ENCODE data around the gene GOLT1B.

The GOLT1B gene

DNA sequence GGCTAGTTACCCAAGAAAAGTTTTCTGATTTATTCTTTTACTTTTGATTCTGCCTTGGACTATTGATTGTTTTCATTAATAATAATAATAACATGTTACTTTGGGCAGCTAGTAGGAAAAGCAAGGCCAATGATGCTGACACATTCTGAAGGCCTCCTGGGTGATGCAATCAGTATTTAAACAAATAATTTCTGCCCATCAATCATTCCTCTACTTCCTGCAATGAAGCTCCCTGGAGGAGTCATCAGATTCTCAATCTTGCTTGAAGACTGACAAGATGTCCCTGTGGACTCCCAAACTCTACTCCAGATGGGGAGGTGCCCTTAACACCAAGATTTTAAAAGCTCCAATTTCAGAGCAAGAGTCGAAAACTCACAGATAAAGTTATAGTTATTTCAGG, 24.5 kb downstream of the GOLT1B start, which contains the start of gene SPX:
TSS of gene SPX (plus strand) at position 244 of the 400 bp plus-strand sequence. CDS start 177 bp downstream, outside the sequence.
- DNase-seq, result peak; percentile 91

DNA sequence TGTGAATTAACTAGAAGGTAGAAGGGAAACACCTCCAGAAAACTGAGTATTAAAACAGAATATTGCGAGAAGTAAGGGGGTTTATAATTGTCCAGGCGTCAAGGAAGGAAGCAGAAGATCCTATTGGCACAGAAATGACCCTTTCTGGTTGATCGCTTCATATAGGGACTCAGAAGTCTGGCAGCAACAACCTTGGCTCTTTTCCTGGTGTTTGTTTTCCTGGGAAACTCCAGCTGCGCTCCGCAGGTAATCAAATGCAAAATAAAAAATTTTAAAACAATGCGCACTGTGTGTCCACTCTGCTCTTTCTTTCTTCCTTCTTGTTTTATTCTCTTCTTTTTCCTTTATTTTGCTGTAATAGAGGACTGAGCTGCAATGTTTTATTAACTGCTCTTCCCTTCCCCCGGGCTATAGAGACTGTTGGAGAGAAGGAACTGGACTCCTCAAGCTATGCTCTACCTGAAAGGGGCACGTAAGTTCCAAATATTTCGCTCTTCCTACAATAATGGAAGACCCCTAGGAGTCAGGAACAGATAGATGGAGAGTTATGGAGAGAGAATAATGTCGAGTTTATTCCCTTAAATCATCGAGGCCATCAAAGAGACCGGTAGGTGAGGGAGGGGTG, 25.2 kb downstream of the GOLT1B start:
- DNase-seq, result peak; percentile 79

DNA sequence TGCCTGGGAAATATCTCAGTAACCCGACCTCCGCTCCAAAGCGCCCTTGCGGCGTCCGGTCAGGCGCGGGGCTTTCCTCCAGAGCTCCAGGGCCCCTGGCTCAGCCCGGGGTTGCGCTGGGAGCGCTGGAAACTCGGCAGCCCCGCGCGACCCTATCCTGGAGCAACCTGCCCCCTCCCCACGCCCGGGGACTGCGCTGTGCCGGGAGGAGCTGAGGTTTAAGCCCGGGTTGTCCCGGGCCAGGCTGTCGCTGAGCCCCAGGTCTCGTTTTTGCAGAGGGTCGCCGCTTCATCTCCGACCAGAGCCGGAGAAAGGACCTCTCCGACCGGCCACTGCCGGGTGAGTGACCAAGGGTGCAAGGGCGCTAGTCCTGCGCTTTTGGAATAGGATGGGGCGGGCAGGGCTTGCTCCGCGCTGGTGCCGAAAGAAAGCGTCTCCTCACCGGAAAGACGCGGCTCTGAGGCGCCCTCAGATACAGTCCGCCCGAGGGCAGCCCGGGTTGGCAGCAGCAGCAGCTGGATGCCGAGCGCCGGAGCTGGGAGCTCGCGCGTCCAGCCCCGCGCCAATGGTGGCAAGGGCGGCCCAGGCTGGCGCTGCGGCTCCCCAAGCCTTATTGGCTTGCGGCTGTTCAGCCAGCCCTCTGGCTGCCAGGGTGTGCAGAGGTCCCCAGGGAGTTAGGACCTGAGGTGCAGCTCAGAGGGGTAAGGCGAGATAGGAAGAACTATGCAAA, 26.0 kb downstream of the GOLT1B start:
- peak; percentile 93 for DNase-seq

DNA sequence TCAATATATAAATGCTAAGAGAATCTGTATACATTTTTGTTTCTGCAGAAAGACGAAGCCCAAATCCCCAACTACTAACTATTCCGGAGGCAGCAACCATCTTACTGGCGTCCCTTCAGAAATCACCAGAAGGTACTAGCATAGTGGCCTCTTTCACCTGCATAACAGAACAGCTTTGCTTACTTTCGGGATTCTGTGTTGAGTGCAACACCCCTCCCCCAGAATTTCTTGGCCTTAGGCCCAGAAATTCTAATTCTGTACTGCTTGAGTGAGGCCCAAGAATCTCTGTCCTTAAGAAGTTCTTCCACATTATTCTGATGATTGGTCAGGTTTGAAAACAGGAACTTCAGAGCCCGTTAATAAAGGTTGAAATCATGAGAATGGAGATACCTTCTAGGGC, 27.4 kb downstream of the GOLT1B start:
- DNase-seq, result no peak

DNA sequence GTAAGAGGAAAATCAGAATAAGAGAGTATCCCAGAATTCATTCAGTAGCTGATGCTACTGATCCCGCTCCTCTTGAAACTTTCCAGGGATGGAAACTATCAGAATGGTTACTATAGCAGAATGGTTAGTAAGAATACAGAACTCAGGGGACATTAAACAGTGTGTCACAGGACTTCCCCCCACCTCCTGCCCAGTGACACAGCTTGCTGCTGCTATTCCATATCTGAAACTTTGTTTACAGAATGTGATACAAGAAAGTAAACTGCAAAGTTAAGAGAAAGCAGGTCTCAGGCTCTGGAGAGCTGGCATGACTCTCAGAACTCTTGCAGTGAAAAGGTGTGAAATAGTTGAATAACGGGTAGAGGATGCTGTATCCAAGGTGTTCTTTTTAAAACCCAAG, 27.9 kb downstream of the GOLT1B start:
- DNase-seq, result no peak

DNA sequence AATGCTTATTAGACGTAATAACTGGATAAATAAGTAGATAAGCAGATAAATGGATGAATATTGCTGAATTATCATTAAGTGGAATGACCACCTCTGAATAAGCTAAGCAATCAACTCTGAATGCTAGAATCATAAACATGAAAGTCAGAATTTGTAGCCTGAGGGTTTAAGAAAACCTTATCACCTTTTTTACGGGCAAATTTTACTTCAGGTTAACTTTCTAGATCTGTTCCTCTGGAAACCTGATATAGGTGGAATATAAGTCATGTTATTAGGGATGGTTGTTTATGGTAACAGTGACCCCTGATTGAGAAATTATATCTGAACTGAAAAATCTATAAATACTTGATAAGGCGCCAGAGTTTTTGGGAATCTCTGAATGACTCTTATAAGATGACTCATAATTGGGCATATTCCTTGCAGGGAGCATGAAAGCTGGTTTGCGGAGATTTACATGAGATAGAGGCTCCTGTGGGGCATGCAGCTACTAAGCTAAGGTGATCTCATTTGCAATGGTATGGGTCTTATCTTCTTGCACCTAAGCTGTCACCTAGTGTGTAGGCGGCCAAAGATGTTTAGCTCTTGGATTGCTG, 36.6 kb downstream of the GOLT1B start:
- DNase-seq, result no peak

DNA sequence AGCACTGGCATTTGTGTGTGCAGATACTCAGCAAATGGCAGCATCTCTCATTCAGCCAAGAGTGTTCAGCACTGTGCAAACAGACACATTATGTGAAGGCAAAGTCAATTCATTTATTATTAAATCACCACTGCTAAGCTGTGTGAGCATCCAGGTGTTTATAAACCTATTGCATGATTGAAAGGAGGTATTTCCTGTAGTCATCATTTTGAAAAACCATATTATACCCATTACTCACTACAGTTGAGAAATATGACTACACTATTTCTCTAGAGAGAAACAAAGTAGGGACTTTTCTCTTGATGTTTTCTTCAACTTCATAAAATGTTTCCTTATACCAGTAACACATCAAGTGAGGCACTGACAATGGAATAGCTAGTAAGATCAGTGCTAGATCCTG, 38.2 kb downstream of the GOLT1B start:
- peak; percentile 43 for DNase-seq

DNA sequence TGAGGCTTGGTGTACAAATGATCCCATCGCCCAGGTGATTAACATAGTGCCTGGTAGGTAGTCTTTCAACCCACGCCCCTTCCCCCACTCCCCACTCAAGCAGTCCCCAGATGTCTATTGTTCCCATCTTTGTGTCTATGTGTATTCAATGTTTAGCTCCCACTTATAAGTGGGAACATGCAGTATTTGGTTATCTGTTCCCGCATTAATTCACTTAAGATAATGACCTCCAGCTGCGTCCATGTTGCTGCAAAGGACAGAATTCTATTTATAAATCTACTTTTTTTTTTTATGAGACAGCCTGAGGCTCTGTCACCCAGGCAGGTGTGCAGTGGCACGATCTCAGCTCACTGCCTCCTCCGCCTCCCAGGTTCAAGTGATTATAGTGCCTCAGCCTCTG, 40.2 kb downstream of the GOLT1B start:
- no peak for DNase-seq

DNA sequence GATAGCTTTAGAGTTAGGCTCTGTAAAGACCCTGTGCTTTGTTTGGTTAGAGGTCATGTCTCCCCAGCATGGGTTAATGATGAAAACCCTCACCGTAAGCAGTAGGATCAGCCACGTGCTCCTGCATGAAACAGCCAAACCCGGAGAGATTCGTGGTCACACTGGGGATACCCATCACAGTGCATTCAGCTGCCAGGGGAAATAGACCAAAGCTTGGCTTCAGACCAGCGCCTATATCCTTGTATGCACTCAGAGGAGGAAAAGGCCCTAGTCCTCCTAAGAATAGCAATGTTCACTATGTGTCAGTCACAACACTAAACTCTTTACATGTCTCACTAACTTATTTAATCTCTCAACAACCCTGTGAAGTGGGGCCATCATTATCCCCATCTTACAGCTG, 40.8 kb downstream of the GOLT1B start:
- DNase-seq, result no peak

DNA sequence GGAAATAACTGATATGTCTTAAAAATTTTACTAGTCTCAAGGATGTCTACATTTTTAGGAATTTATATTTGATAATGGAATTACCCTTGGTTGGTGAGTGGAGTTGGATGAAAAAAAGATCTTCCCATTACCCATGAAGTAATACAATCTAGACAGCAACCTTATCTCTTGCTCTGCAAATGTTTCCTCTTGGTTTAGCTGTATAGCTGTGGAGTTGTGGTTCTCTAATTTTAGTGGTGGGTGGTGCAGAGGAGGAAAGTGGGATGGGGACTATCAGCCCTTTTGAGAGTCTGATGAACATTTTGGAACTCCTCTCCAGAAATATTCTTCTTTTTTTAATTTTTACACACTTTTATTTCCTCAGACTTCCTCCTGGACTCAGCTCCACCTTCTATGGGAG, 41.6 kb downstream of the GOLT1B start:
- no peak for DNase-seq

DNA sequence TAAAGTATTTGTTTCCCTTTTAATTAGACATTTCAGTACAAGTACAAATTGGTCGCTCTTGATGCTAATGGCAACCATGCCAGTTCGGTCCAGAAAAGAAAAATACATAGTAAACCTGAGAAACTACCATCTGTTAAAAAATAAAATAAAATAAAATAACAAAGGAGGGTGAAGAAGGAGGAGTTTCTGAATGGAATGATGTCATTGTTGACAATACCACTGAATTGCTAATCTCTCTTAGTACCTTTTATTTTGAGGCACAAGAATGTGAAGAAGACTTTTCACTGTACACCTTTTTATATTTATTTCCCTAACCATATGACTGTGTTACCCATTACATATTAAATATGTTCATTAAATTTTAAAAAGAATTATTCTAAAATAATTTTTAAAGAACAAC, 44.0 kb downstream of the GOLT1B start:
- DNase-seq, result no peak

DNA sequence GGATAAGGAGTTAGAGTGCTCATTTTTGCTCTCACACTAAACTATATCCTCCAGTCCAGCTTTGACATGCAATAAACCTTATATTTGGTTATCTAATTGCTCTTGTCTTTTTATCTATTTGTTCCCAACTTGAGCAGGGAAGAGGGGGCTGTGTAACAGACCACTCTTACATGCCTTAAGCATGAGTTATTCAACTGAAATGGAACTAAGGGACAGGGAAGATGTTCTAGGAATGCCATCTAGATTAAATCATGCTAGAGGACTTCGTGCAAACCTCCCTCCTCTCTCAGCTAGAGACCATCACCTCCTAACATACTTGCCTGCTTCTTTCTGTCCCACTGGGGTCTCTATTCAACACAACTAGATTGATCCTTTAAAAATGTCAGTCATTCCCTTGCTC, 45.1 kb downstream of the GOLT1B start:
- DNase-seq, result no peak

DNA sequence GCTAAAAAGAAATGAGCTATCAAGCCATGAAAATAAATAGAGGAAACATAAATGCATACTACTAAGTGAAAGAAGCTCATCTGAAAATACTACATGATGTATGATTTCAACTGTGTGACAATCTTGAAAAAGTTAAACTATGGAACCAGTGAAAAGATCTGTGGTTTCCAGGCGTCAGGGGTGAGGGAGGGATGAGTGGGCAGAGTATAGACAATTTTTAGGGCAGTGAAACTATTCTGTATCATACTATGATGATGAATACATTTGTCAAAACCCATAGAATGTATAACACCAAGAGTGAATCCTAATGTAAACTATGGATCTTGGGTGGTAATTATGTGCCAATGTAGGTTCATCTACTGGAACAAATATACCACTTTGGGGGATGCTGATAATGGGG, 45.8 kb downstream of the GOLT1B start:
- DNase-seq, result no peak

DNA sequence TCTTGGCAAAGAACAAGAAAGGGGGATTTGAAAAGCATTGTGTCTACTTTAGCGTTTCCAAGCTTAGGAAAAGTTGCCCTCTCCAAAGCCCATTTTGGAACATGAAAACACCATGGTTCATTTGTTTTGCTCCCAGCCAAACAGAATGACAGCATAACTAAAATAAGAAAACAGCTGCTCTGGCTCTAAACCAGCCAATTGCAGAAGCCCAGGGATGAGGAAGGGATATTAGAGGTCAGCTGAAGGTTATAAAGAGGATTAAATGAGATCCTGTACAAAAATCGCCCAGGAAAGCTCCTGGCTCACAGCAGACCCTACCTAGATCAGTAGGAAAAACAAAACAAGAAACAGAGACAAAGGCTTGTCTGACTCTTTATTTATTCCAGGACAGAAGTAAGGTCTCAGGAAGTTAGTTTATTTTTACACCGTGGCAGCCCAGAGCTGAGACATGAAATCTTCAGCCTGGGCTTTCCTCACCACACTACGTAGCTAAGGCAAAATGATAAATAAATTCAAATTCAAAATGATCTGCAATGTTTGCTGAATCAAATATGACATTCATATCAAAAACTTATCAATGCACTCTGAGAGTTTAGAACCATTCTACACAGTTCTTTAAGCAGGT, 50.4 kb downstream of the GOLT1B start:
- DNase-seq, result no peak

DNA sequence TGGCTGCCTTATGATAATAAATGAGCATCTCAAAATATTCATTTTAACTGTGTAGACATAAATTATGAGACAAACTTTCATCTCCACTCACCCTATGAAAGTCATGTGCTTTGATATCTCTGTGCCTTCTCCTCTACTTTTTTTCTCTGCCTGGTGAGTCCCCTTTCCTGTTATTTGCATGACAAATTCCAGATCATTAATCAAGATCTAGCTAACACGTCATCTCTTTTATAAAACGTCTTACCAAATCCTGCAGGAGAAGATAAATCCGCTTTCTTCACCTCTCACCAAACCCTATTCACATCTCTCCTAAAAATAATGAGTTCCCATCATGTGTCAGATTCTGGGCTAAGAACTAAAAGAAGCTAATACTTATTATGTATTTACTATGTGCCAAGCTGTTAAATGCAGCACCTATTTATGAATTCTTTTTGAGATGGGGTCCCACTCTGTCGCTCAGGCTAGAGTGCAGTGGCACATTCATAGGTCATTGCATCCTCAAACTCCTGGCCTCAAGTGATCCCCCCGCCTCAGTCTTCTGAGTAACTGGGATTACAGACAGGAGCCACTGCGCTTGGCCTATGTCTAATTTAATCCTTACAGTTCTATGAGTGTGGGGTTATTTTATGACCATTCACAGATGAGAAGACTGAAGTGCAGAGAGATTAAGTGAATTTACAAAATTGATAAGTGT, 51.2 kb downstream of the GOLT1B start:
- DNase-seq, result no peak

DNA sequence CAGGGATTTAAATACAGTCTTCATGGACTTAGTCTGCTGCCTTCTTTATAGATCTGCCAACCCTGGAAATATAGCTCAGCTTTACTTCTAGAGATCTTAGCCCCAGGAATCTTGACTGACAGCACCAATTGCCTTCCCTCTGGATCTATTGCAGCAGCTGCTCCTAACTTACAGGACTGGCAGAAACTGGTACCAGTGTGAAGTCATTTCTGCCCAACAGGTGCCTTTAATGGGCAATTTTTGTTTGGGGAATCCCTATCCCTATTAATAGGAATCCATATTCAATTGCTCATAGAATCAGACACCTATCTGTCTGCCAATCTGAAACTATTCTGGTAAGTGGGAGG, 51.7 kb downstream of the GOLT1B start:
- DNase-seq, result no peak

DNA sequence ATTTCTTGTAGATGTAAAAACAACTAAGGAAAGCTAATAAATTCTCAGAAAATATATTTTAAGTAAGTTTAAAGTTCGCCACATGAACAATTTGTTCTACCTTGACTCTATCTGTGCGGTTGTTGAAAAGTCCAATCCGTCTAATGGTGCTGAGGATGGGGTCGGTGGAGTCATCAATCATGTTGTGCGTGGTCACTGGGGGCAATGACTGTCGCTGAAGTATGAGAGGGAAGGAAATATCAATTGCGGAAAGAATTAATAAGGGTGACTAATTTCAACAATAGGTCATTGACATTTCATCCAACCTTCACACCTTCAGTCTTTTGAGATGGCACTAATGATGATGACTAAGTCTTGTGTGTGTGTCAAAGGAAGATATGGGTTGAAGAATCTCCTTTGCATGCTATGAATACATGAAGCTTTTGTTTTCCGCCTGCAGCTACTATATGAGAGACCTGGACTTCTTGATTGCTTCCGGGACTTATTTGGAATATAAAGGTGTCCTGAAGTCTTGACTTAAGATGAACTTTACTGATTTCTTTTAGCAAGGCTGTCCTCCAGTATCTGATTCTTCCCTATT, 56.6 kb downstream of the GOLT1B start:
- no peak for DNase-seq

DNA sequence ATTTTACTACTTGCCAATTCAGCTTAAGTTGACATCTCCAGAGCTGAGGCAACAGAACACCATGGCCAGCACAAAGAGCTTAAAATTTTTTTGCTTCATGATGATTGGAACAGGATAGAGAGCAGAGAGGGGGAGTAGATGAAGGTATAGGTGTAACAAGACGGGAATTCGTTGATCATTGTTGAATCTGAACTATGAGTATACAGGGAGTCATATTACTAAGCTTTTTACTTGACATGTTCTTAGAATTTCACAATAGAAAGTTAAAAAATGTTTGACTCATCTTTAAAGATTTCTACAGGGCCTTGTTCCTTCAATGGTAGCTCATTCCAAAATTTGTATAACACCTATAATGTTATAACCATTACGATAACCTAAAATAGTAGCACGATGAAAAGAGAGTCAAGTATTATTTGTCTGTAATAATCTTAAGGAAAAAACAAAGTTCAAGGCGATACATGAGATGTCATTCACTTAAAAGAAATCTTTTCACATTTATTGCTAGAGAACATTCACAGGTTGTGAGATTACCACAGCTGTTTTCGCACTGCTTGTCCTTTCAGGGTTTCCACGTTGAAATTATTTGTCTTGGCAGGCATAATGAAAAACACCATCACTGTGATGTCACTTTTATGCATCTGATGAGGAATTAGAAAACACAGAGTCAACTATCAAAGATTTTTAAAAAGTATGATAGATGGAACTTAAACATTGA, 58.4 kb downstream of the GOLT1B start:
- no peak for DNase-seq

DNA sequence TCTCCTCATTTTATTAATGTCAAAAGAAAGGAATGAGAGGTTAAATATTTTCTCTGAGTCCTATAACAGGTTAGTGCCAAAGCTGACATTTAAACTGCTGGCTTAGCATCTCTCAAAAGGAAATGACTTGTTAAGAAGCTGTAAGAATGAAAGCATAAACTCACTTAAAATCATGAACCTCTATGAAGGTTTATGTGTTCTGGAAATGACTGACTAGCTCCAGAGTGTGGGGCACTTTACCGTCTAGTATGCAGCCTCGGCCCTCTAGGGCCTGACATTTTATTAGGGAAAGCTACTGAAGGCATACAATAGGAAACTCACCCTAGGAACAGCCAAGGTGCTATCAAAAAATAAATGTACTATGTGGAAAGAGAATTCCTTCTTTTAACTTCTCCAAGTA, 59.6 kb downstream of the GOLT1B start:
- DNase-seq, result no peak

DNA sequence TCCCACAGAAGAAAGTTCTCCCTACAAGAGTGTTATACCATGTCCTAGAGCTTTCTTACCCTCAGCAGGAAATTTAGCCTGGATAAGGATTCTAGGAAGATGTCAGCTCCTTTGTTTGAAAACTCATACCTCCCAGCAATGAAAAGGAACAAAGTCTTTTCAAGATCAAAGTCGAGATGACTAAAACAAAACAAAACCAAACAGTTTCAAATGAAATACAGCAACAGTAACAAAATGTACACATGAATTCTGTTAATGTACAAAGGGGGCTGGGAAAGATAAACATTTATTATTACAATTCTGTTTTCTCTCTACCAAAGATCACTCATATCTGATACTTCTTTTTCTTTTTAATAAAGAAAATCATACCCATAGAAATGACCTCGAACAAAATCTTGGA, 61.3 kb downstream of the GOLT1B start:
- DNase-seq, result no peak

DNA sequence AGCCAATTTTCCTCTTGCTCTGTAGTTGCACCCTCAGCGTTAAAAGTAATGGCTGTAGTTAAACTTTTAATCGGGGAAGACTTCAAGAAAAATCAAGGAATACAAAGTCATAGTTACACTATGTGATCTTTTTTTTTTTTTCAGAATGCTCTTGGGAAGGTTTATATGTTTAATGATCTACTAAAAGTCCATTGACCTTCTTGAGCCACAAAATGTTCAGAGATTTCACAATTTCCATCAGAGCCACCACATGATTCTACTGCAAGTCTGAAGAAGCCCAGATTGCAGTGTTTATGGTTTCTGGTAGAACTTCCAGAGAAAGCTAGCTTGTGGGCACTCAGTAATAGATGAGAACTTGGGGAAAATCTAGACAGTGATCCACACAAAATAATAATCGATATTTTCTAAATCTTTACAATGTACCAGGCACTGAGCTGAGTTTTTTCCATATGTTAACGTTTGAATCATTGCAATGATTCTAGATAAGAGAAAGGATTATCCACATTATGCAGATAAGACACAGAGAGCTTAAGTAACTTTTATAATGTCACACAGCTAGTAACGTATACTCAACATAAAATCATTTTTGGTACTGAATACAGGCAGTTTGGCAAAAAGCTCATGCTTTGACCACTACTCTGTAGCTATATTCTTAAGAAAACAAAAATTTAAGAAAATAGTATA, 64.8 kb downstream of the GOLT1B start:
- no peak for DNase-seq

DNA sequence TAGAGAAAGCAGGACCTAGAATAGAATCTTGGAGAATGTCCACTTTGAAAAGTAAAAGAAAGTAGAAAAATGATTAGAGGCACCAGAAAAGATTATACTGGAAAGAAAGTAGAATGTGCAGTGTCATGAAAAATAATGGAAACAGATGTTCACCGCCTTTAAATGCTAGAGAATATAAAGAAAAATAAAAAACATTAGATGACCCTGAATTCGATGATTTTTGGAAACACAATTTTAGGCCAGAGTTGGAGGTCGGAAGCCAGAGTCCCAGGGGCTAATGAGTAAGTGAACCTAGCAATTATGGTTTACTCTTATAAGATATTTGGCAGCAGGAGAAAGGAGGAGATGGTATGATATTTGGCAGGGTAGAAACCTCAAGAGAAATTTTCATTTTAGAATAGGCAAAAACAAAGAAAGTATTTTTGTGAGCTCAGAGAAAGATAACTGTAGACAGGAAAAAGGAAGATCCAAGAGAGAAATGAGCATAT, 65.4 kb downstream of the GOLT1B start:
- no peak for DNase-seq
